Inflammatory macrophage (primary cell): ENCODE data around the gene GNA14.
A peak's percentile ranks its signal among the peaks of the same experiment; 100 is the strongest.
"Not testable (repeated sequence)": the region's sequence is repeated elsewhere in the genome, so short reads cannot be mapped to it uniquely, and the experiment has no call there.

Experiments
- DNase-seq, 2 donors: peaks; one replicate each; pipeline ENCODE4 v3.0.0-alpha.2; 2020 to 2022

GNA14 gene

GRCh38 chr9:77533671-77534070 is 114.5 kb downstream of the GNA14 start:
- no peak for DNase-seq

- no peak for DNase-seq
Observed at GRCh38 chr9:77532607-77533006, 115.5 kb downstream of the GNA14 start.

- DNase-seq = no peak
Observed at GRCh38 chr9:77531400-77531799, 116.7 kb downstream of the GNA14 start.

- DNase-seq = no peak
Observed at GRCh38 chr9:77523891-77524290, 124.2 kb downstream of the GNA14 start.

- DNase-seq = no peak
Observed at GRCh38 chr9:77521091-77521490, 127.0 kb downstream of the GNA14 start.

GRCh38 chr9:77518688-77519087 is 129.4 kb downstream of the GNA14 start:
- no peak for DNase-seq

GRCh38 chr9:77516781-77517180 is 131.3 kb downstream of the GNA14 start:
- DNase-seq = no peak

GRCh38 chr9:77514886-77515711 is 133.0 kb downstream of the GNA14 start:
- DNase-seq = no peak

GRCh38 chr9:77513457-77513856 is 134.7 kb downstream of the GNA14 start:
- DNase-seq = no peak

- DNase-seq = no peak
Observed at GRCh38 chr9:77512876-77513275, 135.2 kb downstream of the GNA14 start.

GRCh38 chr9:77511525-77511924 is 136.6 kb downstream of the GNA14 start:
- no peak for DNase-seq

GRCh38 chr9:77510666-77511065 is 137.5 kb downstream of the GNA14 start:
- DNase-seq = no peak

- DNase-seq = no peak
Observed at GRCh38 chr9:77508396-77508795, 139.7 kb downstream of the GNA14 start.

GRCh38 chr9:77507212-77507961 is 140.7 kb downstream of the GNA14 start:
- no peak for DNase-seq

GRCh38 chr9:77505232-77505631 is 142.9 kb downstream of the GNA14 start:
- DNase-seq = no peak

GRCh38 chr9:77502568-77502967 is 145.6 kb downstream of the GNA14 start:
- DNase-seq = peak; percentile 67 to 83

- no peak for DNase-seq
Observed at GRCh38 chr9:77498891-77499290, 149.2 kb downstream of the GNA14 start.

GRCh38 chr9:77497322-77498198 is 150.6 kb downstream of the GNA14 start:
- no peak for DNase-seq

- DNase-seq = no peak
Observed at GRCh38 chr9:77495834-77496671, 152.1 kb downstream of the GNA14 start.

GRCh38 chr9:77490279-77490678 is 157.8 kb downstream of the GNA14 start:
- DNase-seq = not testable (repeated sequence)

GRCh38 chr9:77489405-77490163 is 158.5 kb downstream of the GNA14 start:
- not testable (repeated sequence) for DNase-seq
